Neuronal stem cell (in vitro differentiated cells): Measurements from ENCODE around the gene GH1.

Experiments
- DNase-seq: peaks from one replicate; pipeline ENCODE4 v3.0.0-alpha.2; 2013; ENCODE audit warnings: low spot score
- H2AFZ ChIP-seq: one replicate; pipeline ENCODE4 v1.6.1; 2013; ENCODE audit warnings: mild to moderate bottlenecking, low read length, inconsistent platforms
- H2AK5ac ChIP-seq: 2 replicates; pipeline ENCODE4 v1.6.1; 2013; ENCODE audit warnings: low read depth, mild to moderate bottlenecking, inconsistent platforms, low read length, moderate library complexity, mixed read lengths
- H2BK120ac ChIP-seq: 2 replicates; pipeline ENCODE4 v1.6.1; 2013; ENCODE audit warnings: low read depth, mild to moderate bottlenecking, inconsistent platforms, low read length, moderate library complexity, mixed read lengths
- H2BK12ac ChIP-seq: one replicate; pipeline ENCODE4 v1.6.1; 2013; ENCODE audit warnings: low read length, inconsistent platforms
- H2BK15ac ChIP-seq: 2 replicates; pipeline ENCODE4 v1.6.1; 2013; ENCODE audit warnings: mild to moderate bottlenecking, low read length, inconsistent platforms, mixed read lengths
- H2BK5ac ChIP-seq: one replicate; pipeline ENCODE4 v1.6.1; 2013; ENCODE audit warnings: inconsistent platforms, mild to moderate bottlenecking, low read length, moderate library complexity
- H3K14ac ChIP-seq: one replicate; pipeline ENCODE4 v1.6.1; 2013; ENCODE audit warnings: low read length, inconsistent platforms
- H3K18ac ChIP-seq: 2 replicates; pipeline ENCODE4 v1.6.1; 2013; ENCODE audit warnings: low read length, inconsistent platforms
- H3K23ac ChIP-seq: 2 replicates; pipeline ENCODE4 v1.6.1; 2013; ENCODE audit warnings: low read depth, mild to moderate bottlenecking, mixed read lengths, low read length, inconsistent platforms; ENCODE audit not compliant: poor library complexity
- H3K27ac ChIP-seq: replicated peaks from 3 replicates; pipeline ENCODE4 v1.5.1; 2013; ENCODE audit warnings: low read length, inconsistent platforms
- H3K27me3 ChIP-seq, 3 experiments: 2 replicates each; pipeline ENCODE4 v1.6.1; 2013; ENCODE audit warnings: low read length in 3 of 3, mild to moderate bottlenecking in 2 of 3, inconsistent platforms in 1 of 3, low read depth in 1 of 3, mixed read lengths in 1 of 3, moderate library complexity in 1 of 3; ENCODE audit not compliant: control insufficient read depth in 3 of 3, insufficient read depth in 3 of 3
- H3K36me3 ChIP-seq, 2 donors: replicated peaks in 1 of 2; 2 replicates each; pipeline ENCODE4 v1.6.1; 2013; ENCODE audit warnings: low read length in 2 of 2; ENCODE audit not compliant: control insufficient read depth in 2 of 2, insufficient read depth in 2 of 2
- H3K4ac ChIP-seq: 2 replicates; pipeline ENCODE4 v1.6.1; 2013; ENCODE audit warnings: inconsistent platforms, mild to moderate bottlenecking, low read length, moderate library complexity
- H3K4me1 ChIP-seq, 2 donors: 1 replicate in 1 of 2; 2 replicates in 1 of 2; pipeline ENCODE4 v1.6.1; 2013; ENCODE audit warnings: low read length in 2 of 2, low read depth in 1 of 2; ENCODE audit not compliant: control insufficient read depth in 2 of 2, insufficient read depth in 1 of 2
- H3K4me2 ChIP-seq: one replicate; pipeline ENCODE4 v1.6.1; 2013; ENCODE audit warnings: mild to moderate bottlenecking, low read length, inconsistent platforms; ENCODE audit not compliant: insufficient read depth, poor library complexity, severe bottlenecking
- H3K4me3 ChIP-seq, 2 donors: 2 replicates each; pipeline ENCODE4 v1.5.1; 2013; ENCODE audit warnings: low read length in 2 of 2, mild to moderate bottlenecking in 2 of 2, inconsistent platforms in 1 of 2, moderate library complexity in 1 of 2
- H3K79me1 ChIP-seq: one replicate; pipeline ENCODE4 v1.6.1; 2013; ENCODE audit warnings: low read depth, mild to moderate bottlenecking, inconsistent platforms, low read length, moderate library complexity
- H3K9ac ChIP-seq: one replicate; pipeline ENCODE4 v1.6.1; 2013; ENCODE audit warnings: mild to moderate bottlenecking, low read depth, low read length, inconsistent platforms; ENCODE audit not compliant: poor library complexity
- H3K9me3 ChIP-seq, 2 donors: replicated peaks in 1 of 2; 2 replicates each; pipeline versions ENCODE3 to v1.6.1; 2013; ENCODE audit warnings: low read length in 2 of 2, mild to moderate bottlenecking in 2 of 2, inconsistent platforms in 1 of 2, low read depth in 1 of 2, mixed read lengths in 1 of 2, moderate library complexity in 1 of 2; ENCODE audit not compliant: control insufficient read depth in 2 of 2, insufficient read depth in 1 of 2
- H4K8ac ChIP-seq: one replicate; pipeline ENCODE4 v1.6.1; 2013; ENCODE audit warnings: low read depth, mild to moderate bottlenecking, inconsistent platforms, low read length, moderate library complexity
- H4K91ac ChIP-seq: one replicate; pipeline ENCODE4 v1.6.1; 2013; ENCODE audit warnings: low read length, low read depth, mild to moderate bottlenecking, inconsistent platforms; ENCODE audit not compliant: poor library complexity
- WGBS, 2 donors: extraction: QIAGEN DNeasy Blood & Tissue Kit; methylation state at CpG; one replicate each; pipeline ENCODE4 v1.1.7; 2013; ENCODE audit warnings: missing lambda C conversion rate in 2 of 2, mixed read lengths in 1 of 2; ENCODE audit not compliant: insufficient read length in 2 of 2, insufficient replicate concordance in 1 of 2; ENCODE audit errors: extremely low coverage in 2 of 2; 5-methylcytosine and 5-hydroxymethylcytosine counted together

GH1 gene

GRCh38 chr17:63947711-63948330, 29.2 kb upstream of the GH1 start:
- H3K27ac ChIP-seq, result no peak overlapping the region
- no CpG with 5 or more reads among the region's 18 CpGs for WGBS, 2 donors
- H2BK120ac ChIP-seq, result no peak overlapping the region
- H2BK12ac ChIP-seq, result peak overlapping the region; percentile 1
- H2BK15ac ChIP-seq, result peak overlapping the region; percentile 37
- peaks cover 0 to under 1% of the 10 kb centered on the region in 2 donors for H3K36me3 ChIP-seq
- no peak overlapping the region for H4K91ac ChIP-seq
- H4K8ac ChIP-seq, result no peak overlapping the region
- H3K4me1 ChIP-seq, result peaks cover 0 to 2% of the 10 kb centered on the region in 2 donors
- H3K79me1 ChIP-seq, result peaks cover 2% of the 10 kb centered on the region
- H3K4me2 ChIP-seq, result no peak overlapping the region
- DNase-seq, result no peak
- no peak overlapping the region for H3K23ac ChIP-seq
- H3K18ac ChIP-seq, result peak overlapping the region; percentile 57
- H2BK5ac ChIP-seq, result peak overlapping the region; percentile 66
- H3K27me3 ChIP-seq, result peaks cover 0 to 5% (median 0%) of the 10 kb centered on the region in 3 experiments
- H3K4ac ChIP-seq, result no peak overlapping the region
- H3K9ac ChIP-seq, result no peak overlapping the region
- H3K9me3 ChIP-seq, result peaks cover 0 to 3% of the 10 kb centered on the region in 2 donors
- H2AK5ac ChIP-seq, result peak overlapping the region; percentile 75
- no peak overlapping the region for H3K4me3 ChIP-seq
- no peak overlapping the region for H2AFZ ChIP-seq
- H3K14ac ChIP-seq, result peak overlapping the region; percentile 89

- Histone ChIP-seq H3K18ac (peak overlapping the region; percentile 83), H2BK5ac (no peak overlapping the region), H2AFZ (peak overlapping the region; percentile 76), H3K4me1 (peaks cover 0 to 2% of the 10 kb centered on the region in 2 donors), H3K79me1 (peaks cover 2% of the 10 kb centered on the region), H3K4ac (no peak overlapping the region), H2BK12ac (no peak overlapping the region), H3K4me2 (no peak overlapping the region), H3K9ac (no peak overlapping the region), H2BK15ac (peak overlapping the region; percentile 75), H3K27ac (no peak overlapping the region), H3K23ac (peak overlapping the region; percentile 73), H3K9me3 (peaks cover 0 to 5% of the 10 kb centered on the region in 2 donors), H3K14ac (no peak overlapping the region), H4K91ac (no peak overlapping the region), H3K27me3 (peaks cover 0 to 5% (median 0%) of the 10 kb centered on the region in 3 experiments), H3K4me3 (no peak overlapping the region), H2BK120ac (peak overlapping the region; percentile 1), H4K8ac (peak overlapping the region; percentile 43), H3K36me3 (peaks cover 0 to 6% of the 10 kb centered on the region in 2 donors), H2AK5ac (peak overlapping the region; percentile 92)
- no CpG with 5 or more reads among the region's 20 CpGs for WGBS, 2 donors
- peak; percentile 44 for DNase-seq
These were observed 28.1 kb upstream of the GH1 start for GRCh38 chr17:63946440-63947363.

DNA sequence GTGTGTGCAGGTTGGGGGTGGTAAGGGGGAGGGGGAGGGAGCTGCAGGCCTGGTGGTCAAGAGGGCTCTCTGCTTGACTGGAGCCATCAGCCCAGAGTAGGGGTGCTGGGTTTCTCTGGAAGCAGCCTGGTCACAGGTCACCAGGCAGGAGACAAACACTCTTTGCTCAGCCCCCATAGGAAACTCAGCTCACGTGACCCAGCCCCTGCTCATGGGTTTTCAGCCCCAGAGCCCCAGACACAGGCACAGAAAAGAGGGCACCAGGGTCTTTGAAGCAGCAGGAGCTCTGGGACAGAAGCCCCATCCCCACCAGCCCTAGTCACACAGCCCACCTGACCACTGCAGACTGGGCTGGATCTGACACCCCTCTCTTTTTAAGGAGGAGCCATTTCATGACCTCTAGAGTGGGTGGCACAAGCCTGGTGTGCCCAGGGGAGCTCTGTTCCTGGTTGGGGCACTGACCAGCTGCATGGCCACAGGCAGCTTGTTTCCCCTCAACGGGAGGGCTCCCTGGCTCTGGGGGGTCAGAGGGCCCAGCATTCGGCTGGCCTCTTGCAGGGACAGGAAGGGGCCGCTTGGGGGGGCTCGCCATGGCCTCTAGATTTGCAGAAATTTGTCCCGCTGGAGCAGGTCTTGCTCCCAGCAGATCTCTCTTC, 27.3 kb upstream of the GH1 start:
- Histone ChIP-seq H3K27me3 (peaks cover 0 to 5% (median 0%) of the 10 kb centered on the region in 3 experiments), H2AK5ac (peak overlapping the region; percentile 76), H2BK12ac (peak overlapping the region; percentile 63), H2BK5ac (no peak overlapping the region), H3K4me1 (peaks cover 0 to 2% of the 10 kb centered on the region in 2 donors), H3K79me1 (peaks cover 2% of the 10 kb centered on the region), H4K8ac (no peak overlapping the region), H3K18ac (peak overlapping the region; percentile 9), H3K4me2 (no peak overlapping the region), H3K27ac (no peak overlapping the region), H3K14ac (no peak overlapping the region), H3K4me3 (no peak overlapping the region), H2AFZ (peak overlapping the region; percentile 45), H3K9me3 (peaks cover 0 to 5% of the 10 kb centered on the region in 2 donors), H3K36me3 (peaks cover 0 to 6% of the 10 kb centered on the region in 2 donors), H3K9ac (peak overlapping the region; percentile 50), H3K23ac (no peak overlapping the region), H2BK15ac (no peak overlapping the region), H4K91ac (no peak overlapping the region), H2BK120ac (no peak overlapping the region), H3K4ac (no peak overlapping the region)
- no peak for DNase-seq
- WGBS, 2 donors, result no CpG with 5 or more reads among the region's 6 CpGs
